ENCODE results near the gene KISS1R. TPM values are rescaled to one million over a fixed set of nuclear protein-coding genes. Genes with fewer than 3 reads are reported as not detected.

Gene KISS1R
- total and polyA plus RNA-seq, 2 of the 4 experiments (the other 2 are of a cell fraction) = not detected

GRCh38 chr19:964761-965694 lies 47.9 kb downstream of the KISS1R start:
- Histone ChIP-seq H2AFZ (replicated peaks; ENCODE audit: low read length, poor library complexity) (peak overlapping the region; percentile 43), H4K20me1 (ENCODE audit: insufficient read depth, low read length) (peaks cover 15% of the 10 kb centered on the region; the same call in 1 of the 2 replicates), H4K5ac (ENCODE audit: low read depth, low read length) (no peak overlapping the region), H2BK20ac (ENCODE audit: low read depth, low read length) (no peak overlapping the region), H2BK5ac (ENCODE audit: low read depth, low read length, poor library complexity, severe bottlenecking) (no peak overlapping the region), H3K18ac (ENCODE audit: low read depth, low read length) (no peak overlapping the region), H4K8ac (ENCODE audit: low read depth in 2 of 2, low read length in 2 of 2) (no peak overlapping the region), H3K4ac (ENCODE audit: low read depth, low read length) (no peak overlapping the region), H3K14ac (replicated peaks; ENCODE audit: low read depth, low read length) (no peak overlapping the region), H3K27me3 (ENCODE audit: control insufficient read depth, insufficient read depth, low read length) (no peaks in the 10 kb centered on the region), H3K4me2 (ENCODE audit: low read depth, low read length) (no peak overlapping the region), H3K9ac (ENCODE audit: low read depth, low read length) (no peak overlapping the region), H3K9me3 (ENCODE audit: control insufficient read depth, insufficient read depth, low read length) (no peaks in the 10 kb centered on the region), H3K36me3 (ENCODE audit: control insufficient read depth, insufficient read depth, low read length) (peaks cover 68% of the 10 kb centered on the region), H3K23ac (ENCODE audit: low read depth, low read length) (no peak overlapping the region), H3K56ac (ENCODE audit: extremely low read depth, insufficient read depth, low read length) (no peak overlapping the region), H2BK15ac (ENCODE audit: low read depth, low read length) (no peak overlapping the region), H3K4me1 (ENCODE audit: control insufficient read depth, insufficient read depth, low read length) (peaks cover 5% of the 10 kb centered on the region), H3K79me1 (ENCODE audit: low read depth in 1 of 2, low read length in 2 of 2) (peaks cover 44 to 70% of the 10 kb centered on the region in 2 experiments), H3K4me3 (ENCODE audit: insufficient read depth, low read depth, low read length) (no peak overlapping the region), H3K27ac (ENCODE audit: insufficient read depth, low read length) (no peak overlapping the region), H2AK9ac (replicated peaks; ENCODE audit: low read depth, low read length, poor library complexity) (peak overlapping the region; percentile 60), H2BK120ac (ENCODE audit: low read depth, low read length) (no peak overlapping the region), H3K9me1 (ENCODE audit: insufficient read depth, low read length) (peaks cover 6% of the 10 kb centered on the region; the same call in 1 of the 2 replicates), H4K91ac (ENCODE audit: insufficient read depth, low read depth, low read length) (no peak overlapping the region), H2AK5ac (ENCODE audit: low read depth, low read length) (no peak overlapping the region)
- ChIA-PET POLR2A (ENCODE audit: unreplicated experiment) (no interaction called here), CTCF (no interaction called here)
- no peak for TF ChIP-seq RFX5 (IDR thresholded peaks at IDR 0.05; ENCODE audit: low read depth, low read length)
- no peak for TF ChIP-seq POLR2A (IDR thresholded peaks at IDR 0.05; ENCODE audit: low read depth, low read length)
- TF ChIP-seq MAZ (IDR thresholded peaks at IDR 0.05; ENCODE audit: borderline replicate concordance, low read depth, low read length) = no peak
- TF ChIP-seq BHLHE40 (IDR thresholded peaks at IDR 0.05; ENCODE audit: low read depth, low read length) = no peak
- no peak for TF ChIP-seq CEBPB (IDR thresholded peaks at IDR 0.05; ENCODE audit: low read depth, low read length)
- no peak for TF ChIP-seq SMC3 (IDR thresholded peaks at IDR 0.05; ENCODE audit: low read depth, low read length)
- no peak for TF ChIP-seq RAD21 (IDR thresholded peaks at IDR 0.05; ENCODE audit: low read length)
- TF ChIP-seq CHD1 (IDR thresholded peaks at IDR 0.05; ENCODE audit: low read depth, low read length) = no peak
- TF ChIP-seq CTCF (conservative IDR thresholded peaks at IDR 0.05; ENCODE audit: low read depth, low read length) = no peak
- TF ChIP-seq MAFK (IDR thresholded peaks at IDR 0.05; ENCODE audit: low read depth, low read length) = no peak
- no peak for TF ChIP-seq MXI1 (IDR thresholded peaks at IDR 0.05; ENCODE audit: borderline replicate concordance, low read depth, low read length)
- TF ChIP-seq USF2 (IDR thresholded peaks at IDR 0.05; ENCODE audit: low read depth, low read length) = no peak
- DNase-seq (peak; percentile 31), ATAC-seq (ENCODE audit: low read depth) (no peak)
- in situ Hi-C loops (cut with MboI; ENCODE audit: low sequenced_read_pairs) (no loop called here), dilution Hi-C loops (cut with HindIII; ENCODE audit: low sequenced_read_pairs, unreplicated experiment) (no loop called here), intact Hi-C loops (cut with micrococcal nuclease) (no loop called here)
- no TSS peak for BruUV-seq (replicated peaks)
- 94% methylated on average over 7 of the region's 19 CpGs; no CpG with 5 or more reads in 1 of the 2 experiments for WGBS, 2 experiments (ENCODE audit: extremely low coverage in 2 of 2, insufficient read length in 1 of 2)

All from IMR-90 (cell line).